GM15510 (cell line): ENCODE results near the gene NUTM2D.
"Not testable (repeated sequence)": the region's sequence is repeated elsewhere in the genome, so short reads cannot be mapped to it uniquely, and the experiment has no call there.

Source experiments
- POLR2A ChIP-seq: IDR thresholded peaks from 3 replicates; pipeline ENCODE4 v1.6.1; 2011; ENCODE audit warnings: borderline replicate concordance; ENCODE audit not compliant: insufficient read length; ENCODE audit errors: extremely low read depth

NUTM2D gene, protein sequence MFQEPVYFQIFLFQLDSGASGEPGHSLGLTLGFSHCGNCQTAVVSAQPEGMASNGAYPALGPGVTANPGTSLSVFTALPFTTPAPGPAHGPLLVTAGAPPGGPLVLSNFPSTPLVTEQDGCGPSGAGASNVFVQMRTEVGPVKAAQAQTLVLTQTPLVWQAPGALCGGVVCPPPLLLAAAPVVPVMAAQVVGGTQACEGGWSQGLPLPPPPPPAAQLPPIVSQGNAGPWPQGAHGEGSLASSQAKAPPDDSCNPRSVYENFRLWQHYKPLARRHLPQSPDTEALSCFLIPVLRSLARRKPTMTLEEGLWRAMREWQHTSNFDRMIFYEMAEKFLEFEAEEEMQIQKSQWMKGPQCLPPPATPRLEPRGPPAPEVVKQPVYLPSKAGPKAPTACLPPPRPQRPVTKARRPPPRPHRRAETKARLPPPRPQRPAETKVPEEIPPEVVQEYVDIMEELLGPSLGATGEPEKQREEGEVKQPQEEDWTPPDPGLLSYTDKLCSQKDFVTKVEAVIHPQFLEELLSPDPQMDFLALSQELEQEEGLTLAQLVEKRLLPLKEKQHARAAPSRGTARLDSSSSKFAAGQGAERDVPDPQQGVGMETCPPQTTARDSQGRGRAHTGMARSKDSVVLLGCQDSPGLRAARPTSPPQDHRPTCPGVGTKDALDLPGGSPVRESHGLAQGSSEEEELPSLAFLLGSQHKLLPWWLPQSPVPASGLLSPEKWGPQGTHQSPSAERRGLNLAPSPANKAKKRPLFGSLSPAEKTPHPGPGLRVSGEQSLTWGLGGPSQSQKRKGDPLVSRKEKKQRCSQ

DNA sequence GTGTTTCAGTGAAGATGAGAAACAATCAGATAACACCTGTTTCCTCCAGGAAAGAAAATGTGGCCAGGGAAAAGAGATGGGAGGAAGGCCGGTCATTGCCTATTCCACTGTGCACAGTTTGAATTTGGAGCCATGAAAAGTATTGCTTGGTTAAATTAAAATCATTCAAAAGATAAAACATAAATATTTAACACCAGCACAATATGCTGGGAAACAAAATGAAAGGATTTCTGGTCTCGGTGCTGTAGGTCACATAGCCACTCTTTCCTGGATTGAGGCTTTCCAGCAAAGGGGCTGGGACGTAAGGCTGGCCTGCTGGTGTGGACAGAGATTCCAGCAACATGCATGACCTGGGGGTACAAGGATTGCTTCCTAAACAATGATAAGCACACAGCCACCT is at the start of gene NUTM2D:
NUTM2D (plus strand) TSS at position 301 of the 400 bp plus-strand sequence. CDS start 522 bp downstream, outside the sequence.
- TF ChIP-seq POLR2A, result not testable (repeated sequence)

DNA sequence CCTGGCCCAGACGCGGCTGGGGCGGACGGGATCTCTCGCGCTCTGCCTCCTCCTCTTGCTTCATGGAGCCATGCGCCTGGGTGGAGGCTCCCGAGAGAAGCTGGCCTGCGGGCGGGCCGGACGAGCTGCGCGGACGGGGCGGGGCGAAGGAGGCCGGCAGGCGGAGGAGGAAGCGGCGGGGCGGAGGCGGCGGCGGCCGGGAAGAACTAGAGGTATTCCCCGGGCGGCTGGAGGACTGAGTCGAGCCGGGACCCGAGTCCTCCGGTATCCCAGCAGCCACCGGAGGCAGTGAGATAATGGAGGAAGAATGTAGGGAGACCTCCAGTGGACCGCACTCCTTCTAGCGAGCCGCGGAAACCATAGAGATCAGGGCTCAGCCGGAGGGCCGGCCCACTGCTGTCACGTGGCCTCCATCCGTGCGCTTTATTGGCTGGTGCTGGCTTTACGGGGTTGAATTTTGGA is 15.3 kb upstream of the NUTM2D start:
- TF ChIP-seq POLR2A, result peak; percentile 42

DNA sequence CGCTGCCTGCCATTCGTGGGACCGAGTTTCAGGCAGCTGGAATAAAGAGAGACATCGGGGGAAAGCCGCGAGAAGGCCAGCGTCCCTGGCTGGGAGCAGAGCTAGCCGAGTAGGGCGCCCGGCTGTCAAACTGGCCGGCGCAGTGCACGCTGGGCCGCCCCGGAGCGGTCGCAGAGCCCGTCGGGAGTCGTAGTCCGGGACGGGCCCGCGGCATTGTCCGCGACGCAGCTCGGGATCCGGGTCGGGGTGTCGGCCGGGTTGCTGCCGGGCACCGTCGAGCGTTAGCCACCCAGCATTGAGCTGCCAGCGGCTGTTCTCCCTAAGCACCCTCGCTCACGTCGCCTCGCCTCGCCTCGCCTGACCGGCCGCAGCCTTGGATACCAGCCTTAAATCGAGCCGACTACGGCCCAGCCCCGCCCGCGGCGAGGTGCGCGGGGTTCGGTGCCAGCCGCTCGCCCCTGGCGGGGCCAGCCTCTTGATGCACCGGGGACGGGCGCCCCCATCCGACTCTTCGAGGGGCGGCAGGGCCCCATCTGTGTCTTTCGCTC is 14.8 kb upstream of the NUTM2D start:
- peak; percentile 23 for TF ChIP-seq POLR2A
